ENCODE results near the gene YTHDC2.

DNA sequence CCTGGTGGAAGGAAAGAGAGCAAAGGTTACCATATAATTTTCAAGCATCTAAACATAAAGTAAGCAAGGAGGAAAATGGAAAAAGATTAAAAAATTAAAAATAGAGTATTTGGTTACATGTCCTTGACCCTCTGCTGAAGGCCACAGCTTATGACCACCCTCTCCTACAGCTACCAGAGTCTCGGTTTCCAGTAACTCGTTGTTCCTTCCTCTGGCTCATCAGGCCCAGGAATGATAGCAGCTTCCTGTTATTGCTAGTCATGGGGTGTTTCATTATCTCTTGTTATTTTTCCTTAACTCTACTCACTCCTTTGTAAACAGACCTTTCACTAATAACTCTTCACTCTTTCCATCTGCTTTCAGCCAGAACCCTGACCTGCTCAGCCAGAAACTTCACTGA, 102.2 kb downstream of the YTHDC2 start:
- TF ChIP-seq, protein P1, sequence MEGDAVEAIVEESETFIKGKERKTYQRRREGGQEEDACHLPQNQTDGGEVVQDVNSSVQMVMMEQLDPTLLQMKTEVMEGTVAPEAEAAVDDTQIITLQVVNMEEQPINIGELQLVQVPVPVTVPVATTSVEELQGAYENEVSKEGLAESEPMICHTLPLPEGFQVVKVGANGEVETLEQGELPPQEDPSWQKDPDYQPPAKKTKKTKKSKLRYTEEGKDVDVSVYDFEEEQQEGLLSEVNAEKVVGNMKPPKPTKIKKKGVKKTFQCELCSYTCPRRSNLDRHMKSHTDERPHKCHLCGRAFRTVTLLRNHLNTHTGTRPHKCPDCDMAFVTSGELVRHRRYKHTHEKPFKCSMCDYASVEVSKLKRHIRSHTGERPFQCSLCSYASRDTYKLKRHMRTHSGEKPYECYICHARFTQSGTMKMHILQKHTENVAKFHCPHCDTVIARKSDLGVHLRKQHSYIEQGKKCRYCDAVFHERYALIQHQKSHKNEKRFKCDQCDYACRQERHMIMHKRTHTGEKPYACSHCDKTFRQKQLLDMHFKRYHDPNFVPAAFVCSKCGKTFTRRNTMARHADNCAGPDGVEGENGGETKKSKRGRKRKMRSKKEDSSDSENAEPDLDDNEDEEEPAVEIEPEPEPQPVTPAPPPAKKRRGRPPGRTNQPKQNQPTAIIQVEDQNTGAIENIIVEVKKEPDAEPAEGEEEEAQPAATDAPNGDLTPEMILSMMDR (IDR thresholded peaks at IDR 0.05; ENCODE audit: low read depth, low read length, missing input control) = no peak
- TF ChIP-seq YY1 (IDR thresholded peaks at IDR 0.05) (no peak), TAF1 (conservative IDR thresholded peaks at IDR 0.05) (no peak), SP1 (IDR thresholded peaks at IDR 0.05) (peak; percentile 45)
